ENCODE data around the gene GADD45B. TPM values are rescaled to one million over a fixed set of nuclear protein-coding genes. Genes with fewer than 3 reads are reported as not detected.
"Not testable (repeated sequence)": the region's sequence is repeated elsewhere in the genome, so short reads cannot be mapped to it uniquely, and the experiment has no call there.

The GADD45B gene
- total RNA-seq, 1 donor from 2014 or later = 34.3 TPM

- TF ChIP-seq CTCF (IDR thresholded peaks at IDR 0.05; ENCODE audit: borderline replicate concordance) = no peak
- intact Hi-C loops (cut with micrococcal nuclease) = no loop called here
- peak overlapping the region; percentile 70 for H3K4me3 ChIP-seq
- H3K36me3 ChIP-seq = no peaks in the 10 kb centered on the region
- no peaks in the 10 kb centered on the region for H3K27me3 ChIP-seq (ENCODE audit: low read depth)
- H3K4me1 ChIP-seq = peaks cover 39% of the 10 kb centered on the region
- DNase-seq = peak; percentile 62
- H3K9me3 ChIP-seq (replicated peaks) = no peaks in the 10 kb centered on the region
- peak overlapping the region; percentile 73 for H3K27ac ChIP-seq (replicated peaks)
Observed at GRCh38 chr19:2488942-2489731, 13.2 kb downstream of the GADD45B start.

- no peak overlapping the region for H3K27ac ChIP-seq (replicated peaks)
- intact Hi-C loops (cut with micrococcal nuclease) = no loop called here
Observed at GRCh38 chr19:2490659-2491058, 14.7 kb downstream of the GADD45B start.

GRCh38 chr19:2491130-2491801 is 15.3 kb downstream of the GADD45B start:
- no peak overlapping the region for H3K4me3 ChIP-seq
- H3K36me3 ChIP-seq = no peaks in the 10 kb centered on the region
- intact Hi-C loops (cut with micrococcal nuclease) = no loop called here
- H3K27ac ChIP-seq (replicated peaks) = no peak overlapping the region
- H3K27me3 ChIP-seq (ENCODE audit: low read depth) = no peaks in the 10 kb centered on the region
- H3K4me1 ChIP-seq = peaks cover 60% of the 10 kb centered on the region
- DNase-seq = no peak
- H3K9me3 ChIP-seq (replicated peaks) = no peaks in the 10 kb centered on the region
- TF ChIP-seq CTCF (IDR thresholded peaks at IDR 0.05; ENCODE audit: borderline replicate concordance) = no peak

More at GRCh38 chr19:2490659-2491058, 14.7 kb downstream of the GADD45B start:
- Histone ChIP-seq H3K27me3 (ENCODE audit: low read depth) (no peaks in the 10 kb centered on the region), H3K4me1 (peaks cover 54% of the 10 kb centered on the region), H3K4me3 (no peak overlapping the region), H3K36me3 (no peaks in the 10 kb centered on the region), H3K9me3 (replicated peaks) (no peaks in the 10 kb centered on the region)
- DNase-seq = no peak
- TF ChIP-seq CTCF (IDR thresholded peaks at IDR 0.05; ENCODE audit: borderline replicate concordance) = no peak

- no peak overlapping the region for H3K4me3 ChIP-seq
- no peaks in the 10 kb centered on the region for H3K9me3 ChIP-seq (replicated peaks)
- H3K36me3 ChIP-seq = no peaks in the 10 kb centered on the region
- intact Hi-C loops (cut with micrococcal nuclease) = no loop called here
- no peak for DNase-seq
- H3K27ac ChIP-seq (replicated peaks) = no peak overlapping the region
- H3K4me1 ChIP-seq = peaks cover 61% of the 10 kb centered on the region
- H3K27me3 ChIP-seq (ENCODE audit: low read depth) = no peaks in the 10 kb centered on the region
- TF ChIP-seq CTCF (IDR thresholded peaks at IDR 0.05; ENCODE audit: borderline replicate concordance) = no peak
Observed at GRCh38 chr19:2492870-2493269, 16.9 kb downstream of the GADD45B start.

GRCh38 chr19:2493448-2493847 is 17.5 kb downstream of the GADD45B start:
- H3K27ac ChIP-seq (replicated peaks); DNase-seq; H3K27me3 ChIP-seq (ENCODE audit: low read depth); H3K9me3 ChIP-seq (replicated peaks); intact Hi-C loops (cut with micrococcal nuclease); H3K4me3 ChIP-seq; H3K36me3 ChIP-seq: not testable (repeated sequence)
- H3K4me1 ChIP-seq = peaks cover 55% of the 10 kb centered on the region

- no peak for TF ChIP-seq CTCF (IDR thresholded peaks at IDR 0.05; ENCODE audit: borderline replicate concordance)
- Histone ChIP-seq H3K4me3 (peak overlapping the region; percentile 74), H3K9me3 (replicated peaks) (no peaks in the 10 kb centered on the region), H3K27ac (replicated peaks) (peak overlapping the region; percentile 96), H3K4me1 (peaks cover 49% of the 10 kb centered on the region), H3K36me3 (no peaks in the 10 kb centered on the region), H3K27me3 (ENCODE audit: low read depth) (no peaks in the 10 kb centered on the region)
- intact Hi-C loops (cut with micrococcal nuclease) = no loop called here
- DNase-seq = no peak
Observed at GRCh38 chr19:2494084-2494446, 18.1 kb downstream of the GADD45B start.

Data from left ventricle myocardium inferior (tissue), 1 donor.